8988T (cell line): ENCODE measurements around the gene ANO9.
"Not testable (repeated sequence)": the region's sequence is repeated elsewhere in the genome, so short reads cannot be mapped to it uniquely, and the experiment has no call there.

Experiments
- DNase-seq: peaks from one replicate; pipeline ENCODE4 v3.0.0; 2011

ANO9 gene

DNA sequence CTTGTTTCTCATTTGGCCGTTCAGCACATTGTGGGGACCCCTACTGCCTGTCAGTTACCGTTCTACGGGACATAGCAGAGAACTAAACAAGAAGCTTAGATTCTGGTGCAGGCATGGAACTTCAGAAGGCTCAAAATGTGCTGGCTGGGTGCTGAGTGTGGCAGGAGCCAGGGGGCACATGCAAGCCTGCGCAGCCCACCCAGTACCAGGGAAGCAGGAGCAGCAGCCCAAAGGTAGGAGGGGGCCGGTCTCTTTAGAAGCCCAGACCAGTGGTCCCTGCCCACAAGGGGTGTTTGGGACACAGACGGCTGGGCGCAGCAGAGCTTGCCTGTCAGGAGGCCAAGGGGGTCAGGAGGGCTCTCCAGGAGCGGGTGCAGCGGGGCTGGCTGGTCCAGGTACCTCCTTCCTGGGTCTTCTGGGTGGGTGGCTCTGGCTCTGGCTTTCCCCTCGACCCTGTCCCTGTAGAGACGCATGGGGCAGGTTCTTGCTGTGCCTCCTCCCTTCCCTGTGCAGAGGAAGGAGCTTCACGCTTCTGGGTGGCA lies 10.5 kb upstream of the ANO9 start:
- no peak for DNase-seq

DNA sequence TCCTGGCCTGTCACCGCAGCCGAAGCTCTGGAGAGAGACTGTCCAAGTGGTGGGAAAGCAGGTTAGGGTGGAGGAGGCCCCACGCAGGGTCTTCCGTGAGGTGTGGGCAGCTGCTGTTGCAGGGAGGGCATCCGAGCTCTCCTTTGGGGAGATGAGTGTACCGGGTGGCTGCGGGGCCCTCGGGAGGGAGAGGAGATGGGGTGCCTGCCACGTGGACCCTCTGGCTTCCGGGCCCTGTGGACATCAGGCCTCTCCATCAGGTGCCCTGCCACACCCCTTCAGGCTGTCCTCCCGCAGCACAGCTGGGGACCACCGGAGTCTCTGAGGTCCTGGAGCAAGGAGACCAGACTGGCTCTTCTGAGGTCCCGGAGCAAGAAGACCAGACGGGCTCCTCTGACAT lies 9.9 kb upstream of the ANO9 start:
- no peak for DNase-seq

DNA sequence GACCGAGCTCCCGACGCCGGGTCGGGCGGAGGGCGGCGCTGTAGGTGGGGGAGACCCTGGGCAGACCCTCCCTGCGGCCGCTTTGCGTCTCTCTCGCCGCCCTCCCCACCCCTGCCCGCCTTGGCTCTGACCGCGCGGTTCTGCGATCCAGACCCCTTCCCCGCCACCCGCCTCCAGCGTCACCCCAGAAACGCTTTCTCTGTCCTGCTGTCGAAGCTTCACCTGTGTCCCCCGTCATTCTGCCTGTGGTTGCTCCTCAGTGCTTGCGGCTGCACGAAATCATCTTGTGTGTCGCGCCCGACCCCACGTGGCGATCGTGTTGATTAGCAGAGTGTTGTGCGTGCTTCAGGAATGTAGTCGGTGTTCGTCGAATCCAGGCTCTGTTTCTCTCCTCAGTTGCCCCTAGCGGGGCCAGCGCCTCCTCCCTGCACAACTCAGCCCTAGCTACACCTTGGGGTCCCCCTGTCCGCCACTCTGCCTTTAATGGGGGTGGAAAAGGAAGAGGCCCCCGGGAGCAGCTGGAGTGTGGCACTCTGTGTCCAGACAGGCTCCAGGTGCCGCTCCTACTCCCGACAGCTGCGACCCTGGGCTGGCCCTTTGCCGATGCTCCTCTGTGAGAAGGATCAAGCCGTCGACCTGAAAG lies 9.1 kb upstream of the ANO9 start:
- DNase-seq, result no peak

DNA sequence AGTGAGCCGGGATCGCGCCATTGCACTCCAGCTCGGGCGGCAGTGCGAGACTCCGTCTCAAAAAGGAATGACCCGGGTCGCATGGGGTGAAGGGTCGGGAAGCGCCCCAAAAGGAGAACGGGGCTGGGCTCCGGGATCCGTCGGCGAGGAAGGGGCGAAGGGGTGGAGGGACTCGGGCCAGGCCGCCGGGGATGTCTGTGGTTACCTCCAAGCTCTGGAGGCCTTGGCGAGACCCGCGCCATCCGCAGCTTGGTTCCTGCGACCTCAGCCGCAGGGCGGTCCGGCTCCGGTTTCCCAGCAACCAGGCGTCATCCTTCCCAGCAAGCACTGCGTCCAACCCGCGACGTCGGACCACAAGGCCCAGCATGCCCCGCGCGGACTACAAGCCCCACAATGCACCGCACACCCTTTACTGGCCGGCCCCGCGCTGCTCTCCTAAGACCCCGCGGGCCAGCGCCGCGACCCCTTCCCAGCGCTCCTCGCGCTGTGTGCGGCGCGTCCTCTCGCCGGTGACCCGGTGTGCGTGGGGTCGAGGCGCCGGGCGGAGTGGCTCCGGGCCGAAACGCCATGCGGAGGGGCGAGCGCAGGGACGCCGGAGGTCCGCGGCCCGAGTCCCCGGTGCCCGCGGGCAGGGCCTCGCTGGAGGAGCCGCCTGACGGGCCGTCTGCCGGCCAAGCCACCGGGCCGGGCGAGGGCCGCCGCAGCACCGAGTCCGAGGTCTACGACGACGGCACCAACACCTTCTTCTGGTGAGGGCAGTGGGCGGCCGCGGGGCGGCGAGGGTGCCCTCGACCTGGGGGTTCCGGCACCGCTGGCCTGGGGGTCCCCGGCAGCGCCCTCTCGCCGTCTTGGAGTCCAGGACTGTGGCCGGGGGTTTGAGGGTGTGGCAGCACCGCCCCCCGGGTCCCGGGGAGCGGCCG lies 8.3 kb upstream of the ANO9 start, which contains the start of gene PTDSS2:
TSS of gene PTDSS2 (plus strand) at position 391 of the 920 bp plus-strand sequence. CDS start at position 568, 177 bp downstream.
- peak; percentile 97 for DNase-seq

DNA sequence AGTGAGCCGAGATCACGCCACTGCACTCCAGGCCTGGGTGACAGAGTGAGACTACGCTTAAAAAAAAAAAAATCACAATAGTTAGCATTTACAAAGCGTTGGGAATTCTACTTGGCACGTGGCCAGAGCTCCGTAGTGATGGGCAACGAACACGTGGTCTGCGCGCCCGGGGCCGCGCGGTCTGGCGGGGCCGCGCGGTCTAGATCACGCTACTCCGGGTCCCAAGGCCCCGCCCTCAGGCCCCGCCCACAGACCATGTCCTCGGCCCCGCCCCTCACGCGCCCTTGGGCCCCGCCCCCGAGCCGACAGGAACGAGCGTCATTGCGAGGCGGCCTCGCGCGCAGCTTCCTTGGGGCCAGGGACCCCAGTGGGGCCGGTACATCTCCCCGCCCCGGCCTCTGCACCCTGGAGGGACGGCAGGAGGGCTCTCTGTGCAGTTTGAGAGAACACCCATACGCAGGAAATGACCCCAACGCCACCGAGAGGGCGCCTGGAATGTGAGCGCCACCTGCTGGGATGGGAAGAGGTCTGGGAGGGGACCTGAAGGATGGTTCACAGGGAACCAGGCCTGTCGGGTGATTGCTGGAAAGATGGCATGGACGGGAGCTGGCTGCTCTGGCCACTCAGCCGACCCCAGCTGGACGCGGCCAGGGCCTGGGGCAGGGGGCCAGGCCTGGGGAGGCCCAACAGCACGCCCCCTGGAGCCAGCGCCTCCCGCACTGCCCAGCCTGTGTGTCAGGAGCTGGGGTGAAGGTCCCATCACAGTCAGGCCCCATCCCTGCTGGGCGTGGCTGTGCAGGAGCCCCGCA lies 6.3 kb upstream of the ANO9 start:
- peak; percentile 98 for DNase-seq

DNA sequence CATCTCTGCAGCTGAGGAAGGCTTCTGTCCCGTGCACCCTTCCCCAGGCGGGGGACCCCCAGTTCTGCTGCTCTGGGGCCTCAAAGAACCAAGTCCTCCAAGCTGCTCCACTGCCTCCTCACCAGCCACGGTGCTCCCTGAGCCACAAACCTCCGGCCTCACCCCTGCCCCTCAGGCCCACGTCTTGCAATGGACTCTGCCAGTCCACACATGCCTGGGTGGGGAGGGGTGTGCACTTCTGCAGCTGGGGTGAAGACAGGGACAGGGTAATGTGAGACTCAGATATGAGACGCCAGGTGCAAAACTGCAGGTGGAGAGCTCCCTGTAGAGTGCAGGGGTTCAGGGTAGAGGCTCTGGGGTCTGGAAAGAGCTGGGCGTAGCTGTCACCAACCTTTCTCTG lies 5.1 kb upstream of the ANO9 start:
- DNase-seq, result no peak

DNA sequence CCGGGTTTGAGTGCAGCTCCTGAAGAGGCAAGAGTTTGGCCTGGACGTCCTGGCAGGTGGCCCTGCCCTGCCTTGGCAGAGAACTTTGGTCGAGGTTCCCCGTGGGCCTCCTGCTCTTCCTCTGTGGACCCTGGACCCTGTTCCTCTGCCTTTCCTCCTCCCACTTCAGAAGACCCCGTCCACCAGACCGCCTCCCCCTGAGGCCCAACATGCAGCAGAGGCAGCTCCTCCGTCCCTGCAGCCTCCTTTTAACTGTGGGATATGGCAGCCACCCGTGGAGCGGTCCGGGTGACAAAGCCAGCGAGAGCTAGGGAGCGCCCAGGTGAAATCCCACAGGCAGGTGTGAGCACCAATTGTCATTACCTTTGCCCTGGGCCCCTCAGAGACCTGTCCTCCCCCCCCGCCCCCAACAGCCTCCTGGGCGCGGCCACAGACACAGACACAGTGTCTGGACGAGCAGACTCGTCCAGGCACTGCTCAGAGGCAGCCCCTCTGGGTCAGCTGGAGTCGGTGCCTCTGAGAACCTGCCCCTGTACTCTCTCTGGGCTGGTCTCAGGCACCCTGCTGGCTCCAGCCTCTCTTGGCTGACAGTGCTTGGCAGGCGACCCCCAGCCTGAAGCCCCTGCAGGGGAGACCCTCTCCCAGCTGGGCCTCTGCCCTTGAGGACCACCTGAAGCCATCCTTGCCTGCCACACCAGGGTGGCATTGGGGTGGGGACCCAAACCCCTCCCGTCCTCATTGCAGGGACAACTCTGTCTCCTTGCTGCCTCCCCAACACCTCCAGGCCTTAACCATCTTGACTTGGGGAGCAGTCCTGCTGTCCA lies 4.2 kb upstream of the ANO9 start:
- no peak for DNase-seq

DNA sequence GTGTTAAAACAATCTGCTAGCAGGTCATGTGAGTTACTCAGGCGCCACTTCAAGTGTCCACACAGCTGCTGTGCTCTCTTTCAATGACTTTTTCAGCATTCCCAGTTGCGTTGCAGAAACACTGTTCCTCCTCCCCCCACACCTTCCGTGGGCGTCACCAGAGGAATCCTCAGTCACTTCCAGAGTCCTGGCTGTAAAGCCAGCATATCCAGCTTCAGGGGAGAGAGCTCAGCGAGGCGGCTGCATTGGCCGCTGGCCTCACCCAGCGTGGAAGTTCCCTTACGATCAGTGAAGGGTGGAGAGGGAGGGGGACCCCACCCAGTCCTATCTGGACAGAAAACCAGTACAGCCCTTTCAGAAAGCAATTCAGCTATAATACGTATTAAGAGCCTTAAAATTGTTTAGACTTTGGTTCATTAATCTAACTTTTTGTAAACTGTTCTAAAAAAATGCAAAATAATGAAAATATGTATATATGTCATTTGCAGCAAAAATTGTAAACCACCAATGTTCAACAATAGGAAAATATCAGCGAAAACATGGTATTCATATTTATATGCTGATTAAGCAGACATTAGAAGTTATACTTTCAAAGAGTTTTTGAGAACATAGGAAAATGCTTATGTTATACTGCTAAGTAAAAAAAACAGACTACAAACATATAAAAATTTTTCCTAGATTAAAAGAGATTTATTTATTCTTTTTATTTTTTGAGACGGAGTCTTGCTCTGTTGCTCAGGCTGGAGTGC lies 2.8 kb upstream of the ANO9 start:
- no peak for DNase-seq

DNA sequence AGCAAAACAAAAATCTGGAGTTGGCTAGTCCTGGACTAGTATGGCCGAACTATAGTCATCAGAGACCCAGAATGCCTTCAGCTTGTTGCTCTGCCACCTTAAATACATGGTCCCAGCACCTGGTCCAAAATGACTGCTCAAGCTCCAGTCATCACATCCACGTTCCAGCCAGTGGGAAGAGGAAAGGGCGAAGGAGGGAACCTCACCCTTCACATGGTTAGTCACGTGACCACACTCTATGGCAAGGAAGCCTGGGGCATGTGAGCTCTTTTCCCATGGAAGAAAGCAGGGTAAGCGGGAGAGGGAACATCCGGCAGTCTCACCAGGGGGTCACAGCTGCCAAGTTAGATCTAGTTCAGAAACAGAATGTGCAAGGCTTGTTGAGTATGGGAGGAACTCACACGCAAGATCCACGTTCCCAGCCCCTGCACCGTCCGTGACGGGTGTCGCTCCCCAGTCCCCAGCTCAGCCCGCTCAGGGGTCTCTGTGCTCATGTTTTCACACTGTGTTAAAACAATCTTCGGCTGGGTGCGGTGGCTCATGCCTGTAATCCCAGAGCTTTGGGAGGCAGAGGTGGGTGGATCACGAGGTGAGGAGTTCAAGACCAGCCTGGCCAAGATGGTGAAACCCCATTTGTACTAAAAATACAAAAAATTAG lies 1.9 kb upstream of the ANO9 start:
- DNase-seq, result no peak

DNA sequence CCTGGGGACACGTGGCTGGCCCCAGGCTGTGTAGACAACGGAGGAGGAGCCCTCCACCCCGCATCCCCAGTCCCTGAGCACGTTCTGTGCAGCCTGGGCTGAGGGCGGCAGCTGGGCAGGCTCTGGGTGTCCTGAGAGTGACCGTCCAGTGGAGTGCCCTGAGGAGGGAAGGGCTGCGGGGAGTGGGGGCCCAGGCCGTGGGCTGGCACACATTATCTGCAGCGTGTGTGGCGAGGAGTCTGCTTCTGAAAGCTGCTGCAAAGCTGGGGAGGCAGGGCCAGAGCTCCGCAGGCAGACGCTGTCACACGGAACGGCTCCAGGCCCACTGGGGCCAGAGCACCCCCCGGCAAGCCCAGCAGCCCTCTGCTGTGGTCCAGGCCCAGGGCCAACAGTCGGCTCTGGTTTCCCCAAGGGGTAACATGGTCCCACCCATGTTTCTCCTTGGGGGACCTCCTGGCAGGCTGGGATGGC lies 835 bp upstream of the ANO9 start:
- no peak for DNase-seq

DNA sequence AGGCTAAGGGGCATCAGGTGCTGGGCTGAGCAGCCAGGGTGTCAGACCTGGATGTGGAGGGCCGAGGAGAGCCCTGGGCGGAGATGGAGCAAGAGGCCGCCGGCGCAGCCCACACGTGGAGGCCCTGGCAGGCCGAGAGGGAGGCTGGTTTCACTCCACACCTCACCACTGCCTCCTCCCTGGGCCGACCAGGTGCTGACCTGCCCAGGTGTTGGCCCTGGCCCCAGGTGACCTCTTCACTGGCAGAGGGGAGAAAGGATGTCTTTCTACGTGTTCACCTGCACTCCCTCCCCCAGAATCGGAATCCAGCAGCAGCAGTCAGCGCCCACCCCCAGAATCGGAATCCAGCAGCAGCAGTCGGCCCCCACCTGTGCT lies 781 bp downstream of the ANO9 start:
- no peak for DNase-seq

DNA sequence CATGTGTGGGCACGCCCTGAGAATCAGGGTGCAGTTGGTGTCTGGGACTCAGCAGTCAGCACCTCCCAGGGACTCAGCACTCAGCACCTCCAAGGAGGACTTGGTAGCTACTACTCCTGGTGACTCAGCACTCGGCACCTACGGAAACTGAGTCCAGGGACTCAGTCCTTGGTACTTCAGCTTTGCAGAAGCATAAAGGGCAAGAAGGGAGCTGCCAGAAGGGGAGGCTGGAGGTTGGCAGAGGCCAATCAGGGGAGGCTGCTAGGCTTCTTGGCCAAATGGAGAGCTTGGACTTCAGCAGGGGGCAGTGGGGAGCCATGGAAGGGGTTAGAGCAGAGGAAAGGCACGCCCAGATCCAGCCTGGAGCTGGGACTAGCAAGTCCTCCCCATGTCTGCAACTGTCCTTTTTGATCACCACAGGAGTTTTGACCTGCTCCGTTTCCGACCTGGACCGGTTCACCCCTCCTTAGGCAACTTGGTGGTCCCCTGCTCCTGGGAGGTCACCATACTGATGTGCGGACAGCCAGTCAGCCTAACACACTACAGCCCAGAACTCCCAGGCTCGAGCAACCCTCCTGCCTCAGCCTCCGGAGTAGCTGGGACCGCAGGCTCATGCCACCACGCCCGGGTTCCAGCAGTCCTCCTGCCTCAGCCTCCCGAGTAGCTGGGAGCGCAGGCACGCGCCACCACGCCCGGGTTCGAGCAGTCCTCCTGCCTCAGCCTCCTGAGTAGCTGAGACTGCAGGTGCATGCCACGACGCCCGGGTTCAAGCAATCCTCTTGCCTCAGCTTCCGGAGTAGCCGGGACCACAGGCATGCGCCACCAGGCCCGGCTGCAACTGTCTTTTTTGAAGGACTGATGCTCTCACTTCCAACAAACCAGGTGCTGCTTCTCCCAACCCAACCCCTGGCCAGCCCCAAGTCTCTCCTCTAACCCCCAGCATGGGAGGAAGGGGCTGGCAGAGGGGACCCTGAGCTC lies 1.5 kb downstream of the ANO9 start:
- no peak for DNase-seq

DNA sequence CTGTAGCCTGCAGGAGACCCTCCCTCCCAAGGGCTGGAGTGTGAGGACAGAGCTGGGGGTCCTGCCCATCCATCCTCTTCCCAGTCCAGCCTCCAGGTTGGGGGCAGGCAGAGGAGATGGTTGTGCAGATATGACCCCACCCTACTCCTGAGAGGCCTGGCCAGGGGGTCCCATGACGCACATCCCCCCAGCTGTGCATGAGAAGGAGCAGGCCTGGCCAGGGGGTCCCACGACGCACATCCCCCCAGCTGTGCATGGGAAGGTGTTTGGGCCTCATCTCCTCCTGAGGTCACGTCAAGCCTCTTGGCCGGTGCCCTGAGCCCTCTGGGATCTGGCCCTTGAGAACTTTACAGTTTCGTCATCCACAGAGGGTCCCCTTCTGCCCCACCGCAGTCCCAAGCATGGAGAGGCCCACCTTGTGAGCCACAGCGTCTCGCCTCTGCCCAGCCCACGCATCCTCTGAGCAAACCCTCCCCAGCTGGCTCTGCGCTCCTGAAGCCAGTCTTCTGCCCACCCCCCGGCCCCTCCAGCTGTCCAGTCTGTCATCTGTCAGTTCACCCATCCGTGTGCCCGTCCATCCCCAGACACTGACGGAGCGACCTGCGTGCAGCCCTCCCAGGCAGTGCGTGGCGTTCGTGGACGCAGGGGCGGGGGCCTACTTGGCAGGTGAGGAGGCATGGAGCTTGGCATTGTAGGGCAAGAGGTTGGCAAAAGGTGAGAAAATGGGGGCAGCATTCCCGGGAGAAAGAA lies 2.3 kb downstream of the ANO9 start:
- DNase-seq, result no peak

DNA sequence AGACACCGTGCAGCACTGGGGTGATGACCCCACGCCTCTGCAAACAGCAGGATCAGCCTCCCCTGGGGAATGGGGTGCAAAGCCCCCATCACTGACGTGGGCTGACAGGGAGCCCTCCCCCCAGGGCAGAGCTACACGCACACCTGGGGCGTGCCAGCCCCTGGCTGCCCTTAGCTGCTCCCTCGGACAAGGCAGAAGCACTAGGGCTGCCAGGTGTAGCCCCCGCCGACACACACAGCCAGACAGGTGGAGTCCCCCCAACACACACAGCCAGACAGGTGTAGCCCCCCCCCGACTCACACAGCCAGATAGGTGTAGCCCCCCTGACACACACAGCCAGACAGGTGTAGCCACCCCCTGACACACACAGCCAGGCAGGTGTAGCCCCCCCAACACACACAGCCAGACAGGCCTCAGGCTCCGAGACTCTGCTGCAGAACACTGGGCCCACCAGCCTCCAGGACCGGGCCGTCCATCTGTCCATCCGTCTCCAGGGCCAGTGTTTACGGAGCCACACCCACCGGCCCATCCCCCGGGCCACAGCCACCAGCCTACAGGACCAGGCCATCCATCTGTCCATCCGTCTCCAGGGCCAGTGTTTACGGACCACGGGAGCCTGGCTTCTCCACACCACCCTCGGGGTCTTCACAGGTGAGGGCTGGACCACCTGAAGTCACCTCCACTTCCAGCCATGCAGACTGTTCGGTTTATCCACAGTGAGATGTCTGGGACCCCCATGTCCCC lies 3.5 kb downstream of the ANO9 start:
- no peak for DNase-seq

DNA sequence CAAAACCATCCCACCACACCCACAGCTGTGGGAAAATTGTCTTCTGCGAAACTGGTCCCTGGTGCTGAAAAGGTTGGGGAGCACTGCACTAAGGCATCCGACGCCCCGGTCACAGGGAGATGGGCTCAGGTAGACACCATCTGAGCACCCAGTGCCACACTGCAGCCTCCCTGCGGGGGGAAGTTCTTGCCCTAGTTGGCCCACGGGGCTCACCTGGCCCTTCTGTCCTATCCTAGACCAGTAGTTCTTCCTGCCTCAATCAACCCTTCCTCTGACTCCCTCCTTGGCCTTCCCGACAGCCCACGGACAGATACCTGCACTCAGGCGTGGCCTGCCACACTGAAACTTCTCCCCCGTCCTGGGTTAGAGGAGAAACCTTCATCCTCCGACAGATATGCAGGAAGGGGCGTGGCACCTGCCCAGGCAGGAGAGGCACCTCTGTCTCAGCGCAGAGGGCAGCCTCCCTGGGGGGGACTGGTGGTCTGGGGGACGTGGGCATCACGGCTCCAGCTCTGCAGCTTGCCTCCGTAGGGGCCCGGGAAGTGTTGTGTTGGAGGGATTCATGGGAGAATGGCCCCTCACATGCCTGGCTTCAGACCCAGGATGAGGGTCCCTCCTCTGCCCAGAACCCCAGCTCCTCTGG lies 4.5 kb downstream of the ANO9 start:
- no peak for DNase-seq

DNA sequence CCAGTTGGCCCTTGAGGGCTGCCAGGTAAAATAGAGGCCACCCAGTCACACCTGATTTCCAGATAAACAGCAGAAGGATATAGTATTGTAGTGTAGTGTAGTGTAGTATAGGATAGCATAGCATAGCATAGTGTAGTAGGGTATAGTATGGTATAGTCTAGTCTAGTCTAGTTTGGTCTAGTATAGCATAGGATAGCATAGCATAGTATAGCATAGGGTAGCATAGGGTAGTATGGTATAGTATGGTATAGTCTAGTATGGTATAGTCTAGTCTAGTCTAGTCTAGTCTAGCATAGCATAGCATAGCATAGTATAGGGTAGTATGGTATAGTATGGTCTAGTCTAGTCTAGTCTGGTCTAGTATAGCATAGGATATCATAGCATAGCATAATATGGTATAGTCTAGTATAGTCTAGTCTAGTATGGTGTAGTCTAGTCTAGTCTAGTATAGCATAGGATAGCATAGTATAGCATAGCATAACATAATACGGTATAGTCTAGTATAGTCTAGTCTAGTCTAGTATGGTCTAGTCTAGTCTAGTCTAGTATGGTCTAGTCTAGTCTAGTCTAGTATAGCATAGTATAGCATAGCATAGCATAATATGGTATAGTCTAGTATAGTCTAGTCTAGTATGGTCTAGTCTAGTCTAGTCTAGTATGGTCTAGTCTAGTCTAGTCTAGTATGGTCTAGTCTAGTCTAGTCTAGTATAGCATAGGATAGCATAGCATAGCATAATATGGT lies 6.6 kb downstream of the ANO9 start:
- not testable (repeated sequence) for DNase-seq

DNA sequence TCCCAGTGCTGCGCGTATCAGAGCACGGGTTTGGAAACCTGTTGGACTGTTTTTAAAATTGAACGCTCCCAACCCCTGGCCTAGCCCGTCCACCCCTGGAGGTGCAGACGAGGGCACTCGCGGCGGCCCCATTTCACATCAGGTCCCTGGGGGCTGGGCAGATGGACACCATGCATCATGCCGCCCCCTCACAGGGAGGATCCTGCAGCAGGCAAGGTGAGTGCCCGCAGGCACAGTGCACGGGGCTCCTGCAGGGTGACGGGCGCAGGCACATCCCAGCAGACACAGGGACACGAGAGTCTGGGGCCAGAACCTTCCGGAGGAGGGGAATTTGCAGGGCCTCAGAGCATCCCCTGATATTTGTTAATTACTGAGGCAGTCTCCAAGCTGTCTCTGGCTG lies 7.3 kb downstream of the ANO9 start:
- no peak for DNase-seq
